ENCODE results near the gene CUX1. TPM values are rescaled to one million over a fixed set of nuclear protein-coding genes. Genes with fewer than 3 reads are reported as not detected.
A peak's percentile ranks its signal among the peaks of the same experiment; 100 is the strongest.

The CUX1 gene
- polyA plus RNA-seq, 4 donors, result 29.2 to 77.5 (median 32.3) TPM

DNA sequence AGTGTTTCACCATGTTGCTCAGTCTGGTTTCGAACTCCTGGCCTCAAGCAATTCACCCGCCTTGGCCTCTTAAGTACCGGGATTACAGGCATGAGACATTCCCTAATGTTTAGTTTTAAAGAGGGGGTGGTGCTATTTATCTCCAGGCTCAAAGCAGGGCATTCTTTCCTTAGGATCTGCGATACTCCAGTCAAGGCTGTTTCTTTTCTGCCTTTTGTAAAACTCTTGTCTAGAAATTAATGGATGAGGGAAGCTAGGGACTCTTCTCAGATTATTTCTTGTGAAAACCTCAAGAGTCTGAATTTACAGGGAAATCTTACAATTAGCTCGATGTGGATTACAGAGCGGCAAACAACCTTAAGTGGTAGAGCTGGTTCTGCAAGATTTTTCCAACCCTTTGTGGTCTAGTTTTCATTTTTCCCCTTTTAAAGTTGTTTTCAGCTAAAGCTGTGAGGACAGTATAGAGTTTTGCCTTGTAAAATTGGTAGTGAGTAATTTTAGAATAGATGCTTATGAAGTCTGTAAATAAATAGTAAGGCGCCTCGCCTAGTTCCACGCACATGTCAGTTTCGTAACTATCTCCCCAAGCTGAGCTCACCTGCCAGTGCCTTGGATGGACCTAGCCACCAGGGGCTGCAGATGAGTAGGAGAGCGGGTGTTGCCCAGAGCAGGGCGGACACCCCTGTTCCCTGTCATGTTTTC is 53.1 kb downstream of the CUX1 start:
- Histone ChIP-seq H3K4me1 (ENCODE audit: control insufficient read depth in 3 of 3, insufficient read depth in 2 of 3, low read depth in 1 of 3, low read length in 2 of 3) (peaks cover 3 to 17% (median 7%) of the 10 kb centered on the region in 3 donors), H3K4me3 (ENCODE audit: low read depth in 1 of 3, low read length in 3 of 3) (no peak overlapping the region), H3K27ac (ENCODE audit: low read depth in 1 of 3, low read length in 2 of 3) (peak overlapping the region in 1 of 3 donors; percentile 8), H3K27me3 (ENCODE audit: control insufficient read depth in 3 of 3, insufficient read depth in 3 of 3, low read length in 3 of 3) (no peaks in the 10 kb centered on the region), H3K36me3 (ENCODE audit: control insufficient read depth in 3 of 3, insufficient read depth in 2 of 3, low read depth in 1 of 3, low read length in 3 of 3) (peaks cover 0 to 22% (median 0%) of the 10 kb centered on the region in 3 donors), H3K9me3 (ENCODE audit: control insufficient read depth in 2 of 2, insufficient read depth in 1 of 2, low read depth in 1 of 2, low read length in 1 of 2) (no peaks in the 10 kb centered on the region)
- WGBS, 3 donors, result 22 to 58% (median 27%) methylated on average over 12 of the region's 12 CpGs
- FAIRE-seq, result no peak
- peak; percentile 36 to 56 for DNase-seq

DNA sequence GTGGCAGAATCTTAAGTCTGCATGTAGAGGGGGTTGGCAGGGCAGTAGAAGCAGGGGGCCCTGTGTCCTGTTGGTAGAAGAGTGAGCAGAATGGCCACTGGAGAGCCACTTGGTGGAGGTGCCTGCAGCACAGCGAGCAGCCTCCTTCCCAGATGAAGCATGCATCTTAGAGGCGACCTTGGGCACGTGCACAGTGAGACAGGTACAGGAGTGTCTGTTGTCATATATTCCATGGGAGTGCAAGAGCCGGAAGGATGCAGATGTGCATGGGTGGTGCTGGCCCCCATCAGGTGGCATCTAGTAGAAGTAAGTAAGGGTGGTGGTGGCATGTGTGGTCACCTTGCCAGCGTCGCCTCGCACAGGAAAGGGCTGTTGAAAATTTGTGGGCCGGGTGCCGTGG is 53.9 kb downstream of the CUX1 start:
- no peak overlapping the region for H3K4me3 ChIP-seq (ENCODE audit: low read depth in 1 of 3, low read length in 3 of 3)
- FAIRE-seq (no peak), DNase-seq (no peak)
- H3K27me3 ChIP-seq (ENCODE audit: control insufficient read depth in 3 of 3, insufficient read depth in 3 of 3, low read length in 3 of 3), result no peaks in the 10 kb centered on the region
- 92 to 94% (median 93%) methylated on average over 9 of the region's 9 CpGs for WGBS, 3 donors
- H3K9me3 ChIP-seq (ENCODE audit: control insufficient read depth in 2 of 2, insufficient read depth in 1 of 2, low read depth in 1 of 2, low read length in 1 of 2), result no peaks in the 10 kb centered on the region
- peaks cover 3 to 17% (median 7%) of the 10 kb centered on the region in 3 donors for H3K4me1 ChIP-seq (ENCODE audit: control insufficient read depth in 3 of 3, insufficient read depth in 2 of 3, low read depth in 1 of 3, low read length in 2 of 3)
- no peak overlapping the region for H3K27ac ChIP-seq (ENCODE audit: low read depth in 1 of 3, low read length in 2 of 3)
- H3K36me3 ChIP-seq (ENCODE audit: control insufficient read depth in 3 of 3, insufficient read depth in 2 of 3, low read depth in 1 of 3, low read length in 3 of 3), result peaks cover 0 to 15% (median 0%) of the 10 kb centered on the region in 3 donors

DNA sequence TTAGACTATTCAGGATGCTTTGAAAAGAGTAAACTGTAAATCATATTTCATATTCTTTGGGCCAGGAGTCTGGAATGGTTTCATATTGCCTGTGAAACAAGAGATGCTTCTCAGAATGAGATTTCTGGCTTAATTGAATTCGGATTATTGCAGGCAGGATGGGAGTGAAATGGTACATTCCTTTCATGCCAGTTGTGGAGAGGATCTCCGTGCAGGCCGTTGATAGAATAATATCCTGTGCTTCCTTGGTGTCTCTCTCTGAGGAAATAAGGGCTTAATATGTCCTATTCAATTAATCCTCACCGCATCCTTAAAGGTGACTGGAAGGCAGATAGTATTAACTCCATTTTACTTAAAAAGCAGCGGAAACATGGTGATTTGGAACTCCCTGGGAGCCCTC is 56.6 kb downstream of the CUX1 start:
- 74 to 81% (median 81%) methylated on average over 5 of the region's 5 CpGs for WGBS, 3 donors
- FAIRE-seq, result no peak
- no peak overlapping the region for H3K27ac ChIP-seq (ENCODE audit: low read depth in 1 of 3, low read length in 2 of 3)
- peaks cover 0 to 10% (median 0%) of the 10 kb centered on the region in 3 donors for H3K36me3 ChIP-seq (ENCODE audit: control insufficient read depth in 3 of 3, insufficient read depth in 2 of 3, low read depth in 1 of 3, low read length in 3 of 3)
- H3K27me3 ChIP-seq (ENCODE audit: control insufficient read depth in 3 of 3, insufficient read depth in 3 of 3, low read length in 3 of 3), result no peaks in the 10 kb centered on the region
- no peaks in the 10 kb centered on the region for H3K9me3 ChIP-seq (ENCODE audit: control insufficient read depth in 2 of 2, insufficient read depth in 1 of 2, low read depth in 1 of 2, low read length in 1 of 2)
- H3K4me3 ChIP-seq (ENCODE audit: low read depth in 1 of 3, low read length in 3 of 3), result no peak overlapping the region
- peaks cover 0 to 13% (median 3%) of the 10 kb centered on the region in 3 donors for H3K4me1 ChIP-seq (ENCODE audit: control insufficient read depth in 3 of 3, insufficient read depth in 2 of 3, low read depth in 1 of 3, low read length in 2 of 3)
- no peak for DNase-seq

DNA sequence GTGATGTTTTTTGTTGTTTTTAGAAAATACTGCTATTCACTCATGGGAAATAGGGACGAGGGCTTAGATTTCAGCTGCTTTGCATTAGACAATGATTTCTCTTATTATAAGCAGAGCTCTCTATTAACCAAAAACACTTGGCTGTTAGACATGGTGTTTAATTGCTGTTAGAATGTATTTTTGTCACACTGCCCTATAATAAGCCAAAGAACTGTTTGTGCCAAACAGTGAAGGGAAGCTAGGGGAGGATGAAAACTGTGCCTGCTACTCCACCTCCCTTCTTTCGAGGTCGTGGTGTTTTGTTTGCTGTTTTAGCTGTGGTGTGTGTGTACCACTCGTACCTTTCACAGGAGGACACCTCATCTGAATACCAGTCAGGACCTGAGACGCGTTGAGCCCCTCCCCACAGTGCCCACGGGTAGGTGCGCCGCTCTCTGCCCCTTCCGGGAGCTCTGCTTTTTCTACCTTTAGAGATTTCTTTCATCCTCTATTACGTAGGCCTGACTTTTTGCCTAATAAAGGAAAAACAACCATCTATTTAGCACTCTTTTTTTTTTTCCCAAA is 57.9 kb downstream of the CUX1 start:
- DNase-seq (no peak), FAIRE-seq (no peak)
- Histone ChIP-seq H3K4me3 (ENCODE audit: low read depth in 1 of 3, low read length in 3 of 3) (no peak overlapping the region), H3K4me1 (ENCODE audit: control insufficient read depth in 3 of 3, insufficient read depth in 2 of 3, low read depth in 1 of 3, low read length in 2 of 3) (peaks cover 0 to 3% (median 0%) of the 10 kb centered on the region in 3 donors), H3K27ac (ENCODE audit: low read depth in 1 of 3, low read length in 2 of 3) (no peak overlapping the region), H3K36me3 (ENCODE audit: control insufficient read depth in 3 of 3, insufficient read depth in 2 of 3, low read depth in 1 of 3, low read length in 3 of 3) (peaks cover 0 to 14% (median 0%) of the 10 kb centered on the region in 3 donors), H3K9me3 (ENCODE audit: control insufficient read depth in 2 of 2, insufficient read depth in 1 of 2, low read depth in 1 of 2, low read length in 1 of 2) (no peaks in the 10 kb centered on the region), H3K27me3 (ENCODE audit: control insufficient read depth in 3 of 3, insufficient read depth in 3 of 3, low read length in 3 of 3) (no peaks in the 10 kb centered on the region)
- 83 to 88% (median 84%) methylated on average over 11 of the region's 11 CpGs for WGBS, 3 donors

DNA sequence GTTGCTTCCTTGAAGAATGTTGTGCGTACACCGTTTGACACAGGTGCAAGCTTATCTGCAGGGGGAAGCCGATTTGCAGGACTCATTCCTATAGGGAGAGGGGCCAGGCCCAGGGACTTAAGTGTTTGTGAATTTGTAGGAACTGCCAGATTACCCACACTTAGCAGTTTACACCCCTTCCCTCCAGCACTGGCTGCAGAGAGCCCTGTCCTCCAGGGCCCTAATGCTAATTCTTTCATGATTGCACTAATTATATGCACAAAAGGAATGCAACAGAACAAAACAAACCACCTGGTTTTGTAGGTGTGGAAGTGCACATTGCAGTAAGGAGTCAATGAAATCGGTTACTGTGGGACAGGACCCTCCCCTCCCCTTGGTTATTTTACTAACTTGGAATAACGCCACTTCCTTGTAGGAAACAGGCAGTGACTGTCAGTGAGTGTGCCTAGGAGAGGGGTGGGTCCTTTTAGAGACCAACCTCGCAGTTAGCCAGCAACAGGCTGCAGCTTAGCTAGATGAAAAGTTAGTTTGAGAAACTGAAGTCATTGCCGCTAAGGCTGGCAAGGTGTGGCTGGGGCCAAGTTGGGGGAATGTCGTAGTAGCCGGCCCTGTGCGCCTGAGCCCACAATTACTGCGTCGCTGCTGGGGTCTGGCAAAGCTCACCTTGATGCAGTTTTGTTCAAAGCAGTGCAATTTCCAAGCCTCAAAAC is 60.6 kb downstream of the CUX1 start:
- no peaks in the 10 kb centered on the region for H3K27me3 ChIP-seq (ENCODE audit: control insufficient read depth in 3 of 3, insufficient read depth in 3 of 3, low read length in 3 of 3)
- peaks cover 6 to 18% (median 10%) of the 10 kb centered on the region in 3 donors for H3K4me1 ChIP-seq (ENCODE audit: control insufficient read depth in 3 of 3, insufficient read depth in 2 of 3, low read depth in 1 of 3, low read length in 2 of 3)
- H3K27ac ChIP-seq (ENCODE audit: low read depth in 1 of 3, low read length in 2 of 3), result no peak overlapping the region
- no peaks in the 10 kb centered on the region for H3K9me3 ChIP-seq (ENCODE audit: control insufficient read depth in 2 of 2, insufficient read depth in 1 of 2, low read depth in 1 of 2, low read length in 1 of 2)
- FAIRE-seq, result no peak
- WGBS, 3 donors, result 56 to 72% (median 57%) methylated on average over 12 of the region's 12 CpGs
- no peak for DNase-seq
- no peak overlapping the region for H3K4me3 ChIP-seq (ENCODE audit: low read depth in 1 of 3, low read length in 3 of 3)
- peaks cover 0 to 19% (median 0%) of the 10 kb centered on the region in 3 donors for H3K36me3 ChIP-seq (ENCODE audit: control insufficient read depth in 3 of 3, insufficient read depth in 2 of 3, low read depth in 1 of 3, low read length in 3 of 3)

DNA sequence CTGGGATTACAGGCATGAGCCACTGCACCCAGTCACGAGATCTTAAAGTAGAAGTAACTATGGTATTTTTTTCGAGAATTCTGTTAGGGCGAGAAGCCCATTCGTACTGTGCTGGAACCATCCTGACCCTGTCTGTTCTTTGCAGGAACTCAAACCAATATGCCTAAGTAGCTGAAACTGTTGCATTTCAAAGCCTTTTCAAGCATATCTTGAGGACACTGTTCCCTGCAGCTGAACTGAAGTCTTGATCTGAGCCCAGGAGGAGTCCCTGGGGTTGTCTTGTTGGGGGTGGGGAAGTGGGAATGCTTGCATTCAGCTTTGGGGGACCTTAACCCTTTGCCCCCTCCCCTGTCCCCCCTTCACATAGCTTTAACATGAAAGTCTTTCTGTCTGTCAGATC is 61.5 kb downstream of the CUX1 start:
- no peak overlapping the region for H3K27ac ChIP-seq (ENCODE audit: low read depth in 1 of 3, low read length in 2 of 3)
- H3K9me3 ChIP-seq (ENCODE audit: control insufficient read depth in 2 of 2, insufficient read depth in 1 of 2, low read depth in 1 of 2, low read length in 1 of 2), result no peaks in the 10 kb centered on the region
- 93 to 95% (median 93%) methylated on average over 4 of the region's 4 CpGs for WGBS, 3 donors
- peaks cover 9 to 22% (median 10%) of the 10 kb centered on the region in 3 donors for H3K4me1 ChIP-seq (ENCODE audit: control insufficient read depth in 3 of 3, insufficient read depth in 2 of 3, low read depth in 1 of 3, low read length in 2 of 3)
- H3K27me3 ChIP-seq (ENCODE audit: control insufficient read depth in 3 of 3, insufficient read depth in 3 of 3, low read length in 3 of 3), result no peaks in the 10 kb centered on the region
- no peak overlapping the region for H3K4me3 ChIP-seq (ENCODE audit: low read depth in 1 of 3, low read length in 3 of 3)
- DNase-seq (no peak), FAIRE-seq (no peak)
- H3K36me3 ChIP-seq (ENCODE audit: control insufficient read depth in 3 of 3, insufficient read depth in 2 of 3, low read depth in 1 of 3, low read length in 3 of 3), result peaks cover 0 to 19% (median 0%) of the 10 kb centered on the region in 3 donors

DNA sequence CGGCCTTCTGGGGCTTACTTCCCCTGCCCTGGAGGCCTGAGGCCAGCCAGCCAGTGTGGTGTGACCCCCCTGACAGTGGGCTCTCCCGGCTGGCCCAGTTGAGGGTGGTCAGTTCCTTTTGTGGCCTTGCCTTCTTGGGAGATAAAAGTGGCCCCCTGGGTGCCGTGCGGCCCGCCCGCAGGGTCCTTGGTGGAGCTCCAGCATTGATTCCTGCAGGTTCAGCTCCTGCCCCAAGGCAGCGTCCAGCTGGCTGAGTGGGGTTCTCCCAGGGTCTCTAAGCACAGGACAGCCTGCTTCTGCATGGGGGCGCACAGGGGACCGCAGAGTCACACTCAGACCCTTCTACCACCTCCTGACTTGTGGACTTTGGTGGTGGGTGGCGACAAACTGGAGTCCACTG is 62.1 kb downstream of the CUX1 start:
- no peak overlapping the region for H3K27ac ChIP-seq (ENCODE audit: low read depth in 1 of 3, low read length in 2 of 3)
- no peaks in the 10 kb centered on the region for H3K27me3 ChIP-seq (ENCODE audit: control insufficient read depth in 3 of 3, insufficient read depth in 3 of 3, low read length in 3 of 3)
- peaks cover 9 to 22% (median 10%) of the 10 kb centered on the region in 3 donors for H3K4me1 ChIP-seq (ENCODE audit: control insufficient read depth in 3 of 3, insufficient read depth in 2 of 3, low read depth in 1 of 3, low read length in 2 of 3)
- H3K4me3 ChIP-seq (ENCODE audit: low read depth in 1 of 3, low read length in 3 of 3), result no peak overlapping the region
- no peaks in the 10 kb centered on the region for H3K9me3 ChIP-seq (ENCODE audit: control insufficient read depth in 2 of 2, insufficient read depth in 1 of 2, low read depth in 1 of 2, low read length in 1 of 2)
- 92 to 97% (median 94%) methylated on average over 10 of the region's 10 CpGs for WGBS, 3 donors
- FAIRE-seq (no peak), DNase-seq (no peak)
- peaks cover 0 to 15% (median 0%) of the 10 kb centered on the region in 3 donors for H3K36me3 ChIP-seq (ENCODE audit: control insufficient read depth in 3 of 3, insufficient read depth in 2 of 3, low read depth in 1 of 3, low read length in 3 of 3)

DNA sequence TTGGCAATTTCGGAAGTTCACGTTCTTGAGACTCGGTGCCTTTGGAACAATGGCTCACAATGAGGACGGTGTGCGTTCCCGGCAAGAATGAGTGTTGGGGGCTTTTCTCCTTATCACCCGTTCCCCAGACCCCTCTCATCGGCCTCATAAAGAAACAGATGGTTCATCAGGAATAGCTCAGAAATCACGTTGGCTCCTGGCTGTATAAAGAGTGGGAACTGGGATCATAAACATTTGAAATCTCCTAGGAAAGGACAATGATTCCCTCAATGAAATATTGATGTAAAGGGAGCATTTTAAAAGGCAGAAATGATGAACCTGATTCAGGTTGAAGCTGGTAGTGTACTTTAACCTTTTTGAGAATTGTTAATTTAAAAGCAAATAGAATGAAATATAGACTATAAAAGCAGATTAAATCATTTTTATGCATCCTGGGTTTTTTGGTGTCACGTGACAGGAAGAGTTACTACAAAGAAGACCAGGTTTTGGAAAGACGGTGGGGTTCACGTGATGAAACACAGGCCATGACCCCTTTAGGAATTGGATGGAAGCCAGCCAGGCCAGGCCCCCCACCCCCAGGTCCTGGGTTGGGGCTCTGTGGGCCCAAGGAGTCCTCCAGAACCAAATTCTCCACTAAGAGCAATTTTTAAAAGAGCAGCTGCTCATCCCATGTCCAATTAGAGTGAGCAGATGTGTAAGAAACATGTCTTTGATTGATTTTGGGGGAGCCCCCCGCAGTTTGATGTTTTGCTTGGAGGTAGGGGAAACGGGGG is 63.0 kb downstream of the CUX1 start:
- no peak for FAIRE-seq
- no peak for DNase-seq
- Histone ChIP-seq H3K27ac (ENCODE audit: low read depth in 1 of 3, low read length in 2 of 3) (no peak overlapping the region), H3K27me3 (ENCODE audit: control insufficient read depth in 3 of 3, insufficient read depth in 3 of 3, low read length in 3 of 3) (no peaks in the 10 kb centered on the region), H3K4me1 (ENCODE audit: control insufficient read depth in 3 of 3, insufficient read depth in 2 of 3, low read depth in 1 of 3, low read length in 2 of 3) (peaks cover 10 to 22% (median 11%) of the 10 kb centered on the region in 3 donors), H3K4me3 (ENCODE audit: low read depth in 1 of 3, low read length in 3 of 3) (no peak overlapping the region), H3K36me3 (ENCODE audit: control insufficient read depth in 3 of 3, insufficient read depth in 2 of 3, low read depth in 1 of 3, low read length in 3 of 3) (peaks cover 0 to 10% (median 0%) of the 10 kb centered on the region in 3 donors), H3K9me3 (ENCODE audit: control insufficient read depth in 2 of 2, insufficient read depth in 1 of 2, low read depth in 1 of 2, low read length in 1 of 2) (no peaks in the 10 kb centered on the region)
- 68 to 69% (median 68%) methylated on average over 14 of the region's 14 CpGs for WGBS, 3 donors

Measured in small intestine (tissue), 7 donors.